Skeletal muscle tissue (tissue), 4 donors: Measurements from ENCODE around the gene DNAH2. TPM values are rescaled to one million over a fixed set of nuclear protein-coding genes. Genes with fewer than 3 reads are reported as not detected.

Experiments
- H3K27ac ChIP-seq: one replicate; pipeline ENCODE4 v1.7.0; 2013; ENCODE audit warnings: mild to moderate bottlenecking, low read depth, low read length, inconsistent platforms
- H3K27me3 ChIP-seq, 3 donors: one replicate each; pipeline ENCODE4 v1.7.0; 2013; ENCODE audit warnings: low read length in 3 of 3; ENCODE audit not compliant: control insufficient read depth in 3 of 3, insufficient read depth in 3 of 3
- H3K36me3 ChIP-seq, 3 donors: one replicate each; pipeline ENCODE4 v1.7.0; 2013; ENCODE audit warnings: low read length in 3 of 3; ENCODE audit not compliant: control insufficient read depth in 3 of 3, insufficient read depth in 3 of 3
- H3K4me1 ChIP-seq, 3 donors: one replicate each; pipeline ENCODE4 v1.7.0; 2013; ENCODE audit warnings: low read length in 3 of 3, mild to moderate bottlenecking in 3 of 3; ENCODE audit not compliant: control insufficient read depth in 3 of 3, insufficient read depth in 3 of 3
- H3K4me3 ChIP-seq, 3 donors: one replicate each; pipeline ENCODE4 v1.7.0; 2013; ENCODE audit warnings: low read length in 3 of 3
- H3K9ac ChIP-seq, 3 donors: one replicate each; pipeline ENCODE4 v1.7.0; 2013; ENCODE audit warnings: low read length in 3 of 3, mild to moderate bottlenecking in 3 of 3, moderate library complexity in 2 of 3, low read depth in 1 of 3
- H3K9me3 ChIP-seq, 3 donors: one replicate each; pipeline ENCODE4 v1.7.0; 2013; ENCODE audit warnings: low read length in 3 of 3; ENCODE audit not compliant: control insufficient read depth in 3 of 3
- total RNA-seq: library from RNA; depleted of rRNA; stranded (reverse); fragments of >200 nt; gene quantifications from one replicate; pipeline ENCODE4 v1.2.3, GENCODE V29; 2014
- donor health status: Osteomylitis.

Gene DNAH2
- total RNA-seq, 1 donor from 2014 or later: 0.52 TPM

DNA sequence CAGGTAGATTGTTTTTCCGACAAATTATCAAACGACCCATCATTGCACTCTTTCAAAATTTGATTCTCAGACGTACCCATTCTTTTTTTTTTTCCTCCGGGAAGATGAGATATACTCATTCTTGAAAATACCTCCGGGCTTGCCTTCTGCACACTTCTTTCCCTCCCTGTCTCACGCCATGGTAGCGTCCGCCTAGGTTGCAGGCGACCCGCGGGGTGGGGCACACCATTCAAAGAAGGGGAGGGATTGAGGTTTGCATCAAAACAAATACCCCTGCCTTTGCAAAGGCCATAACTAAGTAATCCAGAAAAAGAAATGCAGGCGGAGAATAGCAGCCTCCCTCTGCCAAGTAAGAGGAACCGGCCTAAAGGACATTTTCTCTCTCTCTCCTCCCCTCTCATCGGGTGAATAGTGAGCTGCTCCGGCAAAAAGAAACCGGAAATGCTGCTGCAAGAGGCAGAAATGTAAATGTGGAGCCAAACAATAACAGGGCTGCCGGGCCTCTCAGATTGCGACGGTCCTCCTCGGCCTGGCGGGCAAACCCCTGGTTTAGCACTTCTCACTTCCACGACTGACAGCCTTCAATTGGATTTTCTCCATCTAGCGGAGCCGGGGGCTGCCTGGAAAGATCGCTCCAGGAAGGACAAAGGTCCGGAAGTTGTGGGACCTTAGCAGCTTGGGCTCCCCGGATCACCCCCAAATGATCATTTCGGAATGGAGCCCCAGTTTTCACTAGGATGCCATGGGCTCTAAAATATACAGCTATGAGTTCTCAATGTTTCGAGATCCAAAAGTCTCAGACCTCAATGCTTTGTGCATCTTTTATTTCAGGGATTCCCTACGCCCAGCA is 31.1 kb upstream of the DNAH2 start:
- peak overlapping the region; percentile 87 to 100 (median 97) for H3K4me3 ChIP-seq
- H3K36me3 ChIP-seq: peaks cover 0 to 7% (median 0%) of the 10 kb centered on the region in 3 donors
- H3K9ac ChIP-seq: peak overlapping the region; percentile 96 to 99 (median 97)
- H3K9me3 ChIP-seq: no peaks in the 10 kb centered on the region
- H3K4me1 ChIP-seq: peaks cover 26 to 39% (median 31%) of the 10 kb centered on the region in 3 donors
- H3K27me3 ChIP-seq: no peaks in the 10 kb centered on the region
- H3K27ac ChIP-seq: peak overlapping the region; percentile 96

- Histone ChIP-seq H3K9me3 (no peaks in the 10 kb centered on the region), H3K27ac (peak within 1 kb of the TSS; percentile 96), H3K36me3 (peaks cover 0 to 7% (median 0%) of the 10 kb centered on the region in 3 donors), H3K4me3 (peak within 1 kb of the TSS; percentile 95 to 100 (median 97)), H3K9ac (peak within 1 kb of the TSS; percentile 96 to 99 (median 97)), H3K27me3 (no peaks in the 10 kb centered on the region), H3K4me1 (peaks cover 26 to 39% (median 31%) of the 10 kb centered on the region in 3 donors)
Observed at GRCh38 chr17:7687072-7687907, 30.3 kb upstream of the DNAH2 start, which contains the start of gene TP53. Gene TP53, minus strand, starts transcription at chr17:7687490. Its CDS starts 10,896 bp downstream, at chr17:7676594.

DNA sequence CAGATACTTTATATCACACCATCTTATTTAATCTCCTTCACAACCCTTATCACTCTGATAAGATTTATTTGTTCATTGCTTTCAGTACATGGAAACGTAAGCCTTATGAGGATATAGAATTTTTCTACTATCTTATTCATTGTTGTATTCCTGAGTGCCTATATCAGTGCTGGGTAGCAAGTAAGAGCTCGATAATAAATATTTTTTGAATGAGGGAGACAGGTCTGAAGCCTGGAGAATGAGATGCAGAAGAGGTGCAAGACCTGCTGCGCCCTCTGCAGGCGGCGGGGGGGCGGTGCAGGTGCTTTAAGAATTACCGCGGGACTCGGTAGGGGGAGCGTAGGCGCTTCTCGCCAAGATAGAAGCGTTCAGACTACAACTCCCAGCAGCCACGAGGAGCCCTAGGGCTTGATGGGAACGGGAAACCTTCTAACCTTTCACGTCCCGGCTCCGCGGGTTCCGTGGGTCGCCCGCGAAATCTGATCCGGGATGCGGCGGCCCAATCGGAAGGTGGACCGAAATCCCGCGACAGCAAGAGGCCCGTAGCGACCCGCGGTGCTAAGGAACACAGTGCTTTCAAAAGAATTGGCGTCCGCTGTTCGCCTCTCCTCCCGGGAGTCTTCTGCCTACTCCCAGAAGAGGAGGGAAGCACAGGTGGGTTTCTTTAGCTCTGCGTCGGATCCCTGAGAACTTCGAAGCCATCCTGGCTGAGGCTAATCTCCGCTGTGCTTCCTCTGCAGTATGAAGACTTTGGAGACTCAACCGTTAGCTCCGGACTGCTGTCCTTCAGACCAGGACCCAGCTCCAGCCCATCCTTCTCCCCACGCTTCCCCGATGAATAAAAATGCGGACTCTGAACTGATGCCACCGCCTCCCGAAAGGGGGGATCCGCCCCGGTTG is 29.4 kb upstream of the DNAH2 start, which contains the start of gene WRAP53:
TSS of gene WRAP53 (plus strand) at position 570 of the 900 bp plus-strand sequence. CDS start at position 742, 172 bp downstream.
- peaks cover 26 to 39% (median 31%) of the 10 kb centered on the region in 3 donors for H3K4me1 ChIP-seq
- H3K4me3 ChIP-seq: peak within 1 kb of the TSS; percentile 95 to 100 (median 97)
- H3K9me3 ChIP-seq: no peaks in the 10 kb centered on the region
- no peaks in the 10 kb centered on the region for H3K27me3 ChIP-seq
- peak within 1 kb of the TSS; percentile 96 for H3K27ac ChIP-seq
- peak within 1 kb of the TSS; percentile 96 to 99 (median 97) for H3K9ac ChIP-seq
- H3K36me3 ChIP-seq: peaks cover 0 to 7% (median 0%) of the 10 kb centered on the region in 3 donors

GRCh38 chr17:7688808-7689316 is 28.7 kb upstream of the DNAH2 start:
- H3K36me3 ChIP-seq: peaks cover 0 to 7% (median 0%) of the 10 kb centered on the region in 3 donors
- no peaks in the 10 kb centered on the region for H3K9me3 ChIP-seq
- H3K27ac ChIP-seq: peak overlapping the region; percentile 70
- H3K4me1 ChIP-seq: peaks cover 26 to 38% (median 31%) of the 10 kb centered on the region in 3 donors
- peak overlapping the region; percentile 85 to 96 (median 95) for H3K4me3 ChIP-seq
- H3K9ac ChIP-seq: peak overlapping the region; percentile 85 to 87 (median 87)
- no peaks in the 10 kb centered on the region for H3K27me3 ChIP-seq

- Histone ChIP-seq H3K27me3 (no peaks in the 10 kb centered on the region), H3K9ac (no peak overlapping the region), H3K27ac (no peak overlapping the region), H3K9me3 (no peaks in the 10 kb centered on the region), H3K4me1 (no peaks in the 10 kb centered on the region), H3K4me3 (no peak overlapping the region), H3K36me3 (peaks cover 0 to 9% (median 4%) of the 10 kb centered on the region in 3 donors)
Observed at GRCh38 chr17:7695586-7695985, 22.0 kb upstream of the DNAH2 start.

GRCh38 chr17:7697828-7698588 is 19.5 kb upstream of the DNAH2 start:
- H3K36me3 ChIP-seq: peaks cover 17 to 20% (median 17%) of the 10 kb centered on the region in 3 donors
- H3K9me3 ChIP-seq: no peaks in the 10 kb centered on the region
- H3K4me3 ChIP-seq: no peak overlapping the region
- H3K4me1 ChIP-seq: no peaks in the 10 kb centered on the region
- H3K27ac ChIP-seq: no peak overlapping the region
- H3K9ac ChIP-seq: no peak overlapping the region
- H3K27me3 ChIP-seq: peaks cover 6 to 7% (median 7%) of the 10 kb centered on the region in 3 donors

DNA sequence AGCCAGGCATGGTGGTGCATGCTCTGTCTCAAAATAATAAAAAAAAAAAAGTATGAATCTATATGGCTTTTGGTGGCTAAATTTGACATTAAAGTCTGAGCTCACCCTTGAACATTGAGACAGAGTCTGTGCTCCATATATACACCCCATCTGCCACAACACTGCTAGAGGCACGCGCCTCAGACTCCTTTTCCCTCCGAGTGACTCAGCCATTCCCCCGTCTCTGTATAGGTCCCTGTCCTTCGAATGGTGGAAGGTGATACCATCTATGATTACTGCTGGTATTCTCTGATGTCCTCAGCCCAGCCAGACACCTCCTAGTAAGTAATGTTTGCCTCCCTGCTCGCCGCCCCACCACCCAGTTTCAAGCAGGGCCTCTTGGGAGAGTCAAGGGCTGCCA is 17.0 kb upstream of the DNAH2 start:
- H3K27ac ChIP-seq: no peak overlapping the region
- H3K4me3 ChIP-seq: no peak overlapping the region
- peaks cover 15 to 19% (median 17%) of the 10 kb centered on the region in 3 donors for H3K36me3 ChIP-seq
- peaks cover 0 to 4% (median 0%) of the 10 kb centered on the region in 3 donors for H3K4me1 ChIP-seq
- no peaks in the 10 kb centered on the region for H3K9me3 ChIP-seq
- H3K27me3 ChIP-seq: peaks cover 24 to 30% (median 26%) of the 10 kb centered on the region in 3 donors
- no peak overlapping the region for H3K9ac ChIP-seq

- Histone ChIP-seq H3K27ac (no peak overlapping the region), H3K27me3 (peaks cover 36 to 42% (median 38%) of the 10 kb centered on the region in 3 donors), H3K4me1 (peaks cover 0 to 4% (median 0%) of the 10 kb centered on the region in 3 donors), H3K36me3 (peaks cover 11 to 19% (median 14%) of the 10 kb centered on the region in 3 donors), H3K9me3 (no peaks in the 10 kb centered on the region), H3K9ac (no peak overlapping the region), H3K4me3 (no peak overlapping the region)
Observed at GRCh38 chr17:7701681-7702080, 15.9 kb upstream of the DNAH2 start.
